NK-92 (cell line): ENCODE data around the gene ODF2.
"Not testable (repeated sequence)": the region's sequence is repeated elsewhere in the genome, so short reads cannot be mapped to it uniquely, and the experiment has no call there.

Source experiments
- DNase-seq: peaks from one replicate; lab custom pipeline; 2025; ENCODE audit not compliant: unreplicated experiment; lab: John Stamatoyannopoulos, UW

ODF2 gene

DNA sequence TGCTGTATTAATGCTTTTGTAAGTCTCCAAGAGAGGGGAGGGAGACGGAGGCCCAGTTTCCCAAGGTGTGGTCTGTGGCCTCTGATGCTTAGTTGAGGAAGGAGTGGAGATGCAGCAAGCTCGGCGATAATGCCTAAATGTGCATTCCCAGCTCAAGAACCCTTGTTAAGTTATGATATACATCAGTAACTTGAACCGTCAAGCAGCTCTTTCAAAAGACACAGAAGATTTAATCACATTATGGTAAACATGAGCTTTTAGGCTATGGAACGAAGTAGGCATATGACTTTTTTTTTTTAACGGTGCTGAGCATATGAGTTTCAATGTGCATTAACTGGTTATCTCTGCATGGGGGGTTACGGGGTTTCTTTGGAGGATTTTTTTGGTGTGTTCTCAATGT lies 26.4 kb downstream of the ODF2 start:
- no peak for DNase-seq

DNA sequence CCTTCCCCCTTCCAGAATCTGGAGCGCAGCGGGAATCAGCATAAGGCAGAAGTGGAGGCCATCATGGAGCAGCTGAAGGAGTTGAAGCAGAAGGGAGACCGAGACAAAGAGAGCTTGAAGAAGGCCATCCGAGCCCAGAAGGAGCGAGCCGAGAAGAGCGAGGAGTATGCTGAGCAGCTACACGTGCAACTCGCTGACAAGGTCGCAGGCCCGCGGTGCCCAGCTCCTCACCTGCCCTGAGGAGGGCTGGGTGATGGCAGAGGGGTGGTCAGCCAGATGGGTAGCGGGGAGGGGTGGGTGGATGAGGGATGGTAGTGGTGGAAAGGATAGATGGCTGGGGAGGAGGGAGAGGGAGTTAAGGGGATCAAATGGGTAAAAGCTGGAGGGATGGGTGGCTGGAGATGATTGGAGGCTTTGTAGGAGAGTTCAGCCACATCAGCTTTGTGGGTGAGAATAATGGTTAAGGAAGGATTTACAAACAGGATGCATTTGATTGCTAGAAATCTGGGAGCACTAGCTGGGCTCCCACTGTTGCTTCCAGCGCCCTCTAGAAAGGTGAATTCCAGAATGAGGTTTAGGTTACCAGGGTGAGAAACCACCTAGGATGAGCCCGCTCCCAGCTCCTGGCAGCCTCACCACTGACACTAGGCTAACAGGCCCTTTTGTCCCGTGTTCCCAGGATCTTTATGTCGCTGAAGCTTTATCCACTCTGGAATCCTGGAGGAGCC lies 29.0 kb downstream of the ODF2 start:
- no peak for DNase-seq

DNA sequence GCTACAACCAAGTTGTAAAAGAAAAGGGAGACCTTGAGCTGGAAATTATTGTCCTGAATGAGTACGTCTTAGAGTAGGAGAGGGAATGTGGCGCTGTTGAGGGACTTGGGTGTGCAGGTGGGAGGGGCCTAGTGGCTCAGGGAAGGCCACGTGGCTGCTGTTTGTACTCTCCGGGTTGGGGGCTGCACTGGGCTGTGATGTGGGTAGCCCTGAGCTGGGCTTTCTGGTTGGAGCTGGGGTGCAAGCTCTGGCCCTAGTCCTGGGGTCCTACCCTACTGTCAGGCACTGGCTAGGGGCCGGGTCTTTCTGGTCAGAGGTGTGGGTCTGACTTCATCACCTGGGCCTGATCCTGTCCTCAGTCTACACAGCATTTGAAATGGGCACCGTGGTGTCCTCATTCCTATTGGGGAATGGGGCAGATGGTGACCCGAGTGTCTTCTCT lies 29.6 kb downstream of the ODF2 start:
- DNase-seq: no peak

DNA sequence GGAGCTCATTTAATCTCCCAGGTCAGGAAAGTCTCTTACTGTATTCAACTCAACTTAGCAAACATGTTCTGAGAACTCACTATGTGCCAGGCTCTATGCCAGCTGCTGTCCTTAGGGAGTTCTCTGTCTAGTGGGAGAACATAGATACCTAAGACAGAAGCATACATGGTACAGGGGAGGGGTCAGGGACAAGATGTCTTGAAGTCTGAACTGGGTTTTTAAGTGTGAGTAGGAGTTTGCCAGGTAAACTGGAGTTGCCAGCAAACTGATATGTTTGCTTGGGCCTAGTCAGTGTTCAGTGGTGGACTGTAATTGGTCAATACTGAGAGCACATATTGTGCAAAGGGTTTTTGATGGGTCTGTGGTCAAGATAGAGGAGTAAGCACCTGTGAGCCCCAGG lies 30.4 kb downstream of the ODF2 start:
- no peak for DNase-seq

DNA sequence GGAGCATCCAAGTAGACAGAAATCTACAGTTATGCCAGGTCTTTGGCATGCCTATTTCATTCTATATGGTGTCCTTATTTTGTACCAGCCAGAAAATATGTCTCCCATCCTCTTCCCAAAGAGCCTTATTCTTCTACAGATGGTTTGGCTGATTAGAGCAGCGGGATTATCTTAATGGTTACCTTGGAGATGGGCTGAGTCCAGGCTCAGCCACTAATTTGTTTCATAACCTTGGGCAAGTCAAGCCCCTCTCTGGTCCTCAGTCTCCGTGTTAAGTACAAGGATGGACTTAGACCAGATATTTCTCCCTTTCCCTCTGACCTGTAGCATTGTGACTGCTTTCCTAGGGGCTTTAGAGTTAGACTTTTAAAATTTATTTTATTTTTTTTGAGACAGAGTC lies 37.6 kb downstream of the ODF2 start:
- no peak for DNase-seq

DNA sequence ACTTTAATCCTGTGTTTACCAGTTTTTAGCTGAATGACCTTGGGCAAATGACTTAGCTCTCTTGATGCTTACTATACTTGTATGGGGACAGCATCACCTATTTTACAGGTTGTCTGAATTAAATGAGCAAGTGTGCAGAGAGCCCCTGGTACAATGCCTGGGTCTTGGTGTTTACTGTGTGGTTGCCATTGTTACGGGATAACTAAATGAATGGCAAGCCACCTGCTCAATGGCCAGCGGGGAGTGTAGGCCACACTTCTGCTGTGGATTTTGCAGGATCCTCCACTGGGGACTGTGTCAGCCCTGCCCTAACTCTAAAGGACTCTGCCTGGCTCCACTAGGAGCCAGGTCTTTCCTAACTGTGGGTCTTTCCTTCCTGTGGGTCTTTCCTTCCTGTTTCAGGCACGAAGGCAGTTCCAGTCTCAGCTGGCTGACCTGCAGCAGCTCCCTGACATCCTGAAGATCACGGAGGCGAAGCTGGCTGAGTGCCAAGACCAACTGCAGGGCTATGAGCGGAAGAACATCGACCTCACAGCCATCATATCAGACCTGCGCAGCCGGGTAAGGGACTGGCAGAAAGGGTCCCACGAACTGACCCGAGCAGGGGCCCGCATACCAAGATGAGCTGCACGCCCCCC lies 38.4 kb downstream of the ODF2 start:
- DNase-seq: no peak

DNA sequence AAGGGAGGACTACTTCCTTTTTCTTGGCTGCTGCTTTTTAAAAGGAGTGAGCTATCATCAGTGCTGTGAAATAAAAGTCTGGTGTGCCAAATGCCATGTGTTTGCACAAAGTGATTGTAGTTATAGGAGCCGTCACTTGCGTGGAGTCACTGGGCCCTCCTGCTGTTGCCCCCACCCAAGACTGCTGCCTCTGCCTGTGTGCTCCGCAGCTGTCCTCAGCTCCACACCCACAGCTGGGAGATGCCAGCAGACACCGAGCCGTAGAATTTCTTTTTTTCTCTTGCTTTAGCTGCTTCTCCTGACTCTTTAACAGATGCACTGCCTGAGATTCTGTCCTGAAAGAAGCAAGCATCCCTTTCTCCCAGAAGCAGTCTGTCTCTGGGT lies 38.9 kb downstream of the ODF2 start:
- DNase-seq: no peak

DNA sequence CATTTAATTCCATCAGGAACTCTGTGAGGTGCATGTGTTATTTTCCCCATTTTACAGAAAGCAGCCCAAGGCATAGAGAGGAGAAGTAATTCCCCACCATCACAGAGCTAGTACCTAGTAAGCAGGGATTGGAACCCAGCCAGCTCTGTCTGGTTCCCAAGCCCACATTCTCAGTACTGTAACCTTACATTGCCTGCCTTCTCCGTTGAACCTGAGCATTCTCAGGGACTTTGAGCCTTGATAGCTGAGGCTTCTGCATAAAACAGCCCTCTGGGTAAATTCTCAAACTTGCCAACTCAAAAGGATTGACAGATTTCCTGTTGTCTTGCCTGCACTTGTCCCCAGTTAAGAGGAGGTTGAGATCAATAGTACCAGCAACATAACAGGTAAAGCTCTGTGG lies 39.5 kb downstream of the ODF2 start:
- DNase-seq: no peak

DNA sequence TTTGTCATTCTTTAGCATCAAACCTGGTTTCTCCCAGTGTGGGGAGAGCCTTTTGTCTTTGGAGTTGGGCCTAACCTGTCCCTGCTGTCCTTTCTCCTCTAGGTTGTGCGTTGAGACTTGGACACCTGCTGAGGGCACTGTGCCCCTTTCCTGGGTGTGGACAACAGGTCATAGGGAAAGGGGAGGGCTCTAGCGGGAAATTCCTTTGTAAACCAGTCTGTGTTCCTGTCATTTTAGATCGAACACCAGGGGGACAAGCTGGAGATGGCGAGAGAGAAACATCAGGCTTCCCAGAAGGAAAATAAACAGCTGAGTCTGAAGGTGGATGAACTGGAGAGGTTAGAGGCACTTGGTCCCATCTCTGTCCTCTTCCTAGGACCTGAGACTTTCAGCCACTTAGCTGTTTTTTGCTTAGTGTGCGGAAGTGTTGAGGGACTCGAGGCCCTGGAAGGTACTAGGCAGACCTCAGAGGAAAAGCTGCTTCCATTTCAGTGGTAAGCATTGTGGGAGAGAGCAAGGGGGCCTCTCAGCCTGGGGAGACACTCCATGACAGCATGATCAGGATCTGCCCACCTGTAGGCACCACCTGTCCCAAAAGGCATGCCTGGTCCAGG lies 40.1 kb downstream of the ODF2 start:
- no peak for DNase-seq

DNA sequence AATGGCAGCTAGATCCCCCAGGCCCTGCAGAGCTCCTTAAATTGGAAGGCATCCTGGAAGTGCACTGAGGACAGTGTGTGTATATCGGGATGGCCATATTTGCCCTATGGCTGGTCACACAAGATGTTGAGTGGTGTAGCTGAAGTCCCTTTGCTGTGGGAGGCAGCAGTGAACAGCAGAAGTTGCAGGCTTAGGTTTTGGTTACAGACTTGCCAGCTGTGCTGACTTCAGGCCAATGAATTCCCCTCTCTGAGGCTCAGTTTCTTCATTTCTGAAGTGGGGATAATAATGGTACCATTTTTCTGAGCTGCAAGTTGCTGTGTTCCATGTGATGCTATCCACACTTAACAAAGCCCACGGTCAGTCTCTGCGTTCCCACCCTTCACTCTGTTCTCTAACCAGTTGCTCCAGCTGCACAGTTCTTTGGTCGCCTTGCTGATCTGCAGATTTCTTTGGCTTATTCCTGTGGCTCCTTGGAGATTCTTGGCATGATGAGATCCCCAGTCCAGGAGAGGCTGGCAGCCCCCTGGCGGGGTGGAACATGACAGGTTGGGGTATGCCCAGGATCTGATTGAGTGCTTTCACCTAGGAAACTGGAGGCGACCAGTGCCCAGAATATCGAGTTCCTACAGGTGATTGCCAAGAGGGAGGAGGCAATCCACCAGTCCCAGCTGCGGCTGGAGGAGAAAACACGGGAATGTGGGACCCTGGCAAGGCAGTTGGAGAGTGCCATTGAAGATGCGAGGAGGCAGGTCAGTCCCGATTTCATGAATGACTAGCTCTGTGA lies 42.2 kb downstream of the ODF2 start:
- DNase-seq: no peak

DNA sequence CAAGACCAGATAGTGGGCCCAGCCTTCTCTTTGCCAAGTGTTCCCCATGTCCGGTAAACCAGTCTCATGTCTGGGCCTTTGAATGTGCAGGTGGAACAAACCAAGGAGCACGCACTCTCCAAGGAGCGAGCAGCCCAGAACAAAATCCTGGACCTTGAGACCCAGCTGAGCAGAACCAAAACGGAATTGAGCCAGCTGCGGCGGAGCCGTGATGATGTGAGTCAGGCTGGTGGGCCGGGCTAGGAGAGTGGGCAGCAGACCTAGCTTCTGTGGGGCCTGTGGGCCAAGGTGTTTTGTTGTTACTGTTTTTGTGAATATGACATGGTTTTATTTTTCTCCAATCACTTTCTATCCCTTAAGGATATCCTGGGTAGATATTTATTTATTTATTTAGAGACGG lies 43.1 kb downstream of the ODF2 start:
- DNase-seq: no peak

DNA sequence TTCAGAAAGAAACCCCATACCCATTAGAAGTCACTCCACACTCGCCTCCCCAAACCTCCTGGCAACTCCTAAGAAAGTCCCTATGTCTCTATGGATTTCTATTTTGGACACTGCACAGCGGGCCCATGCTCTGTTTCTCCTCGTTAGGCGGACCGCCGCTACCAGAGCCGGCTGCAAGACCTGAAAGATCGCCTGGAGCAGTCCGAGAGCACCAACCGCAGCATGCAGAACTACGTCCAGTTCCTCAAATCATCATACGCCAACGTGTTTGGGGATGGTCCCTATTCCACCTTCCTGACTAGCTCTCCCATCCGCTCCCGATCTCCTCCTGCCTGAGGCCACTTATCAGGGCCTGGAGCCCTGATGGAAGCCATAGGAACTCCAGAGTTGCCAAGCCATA lies 44.1 kb downstream of the ODF2 start:
- DNase-seq: no peak

DNA sequence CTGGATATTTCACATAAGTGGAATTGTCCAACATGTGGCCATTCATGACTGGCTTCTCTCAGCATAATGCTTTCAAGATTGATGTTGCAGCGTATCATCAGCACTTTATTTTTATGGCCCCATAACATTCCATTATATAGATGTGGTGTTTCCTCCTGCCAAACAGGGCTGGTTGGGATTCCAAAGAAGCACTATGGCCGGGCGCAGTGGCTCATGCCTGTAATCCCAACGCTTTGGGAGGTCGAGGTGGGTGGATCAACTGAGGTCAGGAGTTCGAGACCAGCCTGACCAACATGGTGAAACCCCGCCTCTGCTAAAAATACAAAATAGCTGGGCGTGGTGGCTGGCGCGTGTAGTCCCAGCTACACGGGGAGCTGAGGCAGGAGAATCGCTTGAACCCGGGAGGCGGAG lies 47.6 kb downstream of the ODF2 start:
- DNase-seq: not testable (repeated sequence)

DNA sequence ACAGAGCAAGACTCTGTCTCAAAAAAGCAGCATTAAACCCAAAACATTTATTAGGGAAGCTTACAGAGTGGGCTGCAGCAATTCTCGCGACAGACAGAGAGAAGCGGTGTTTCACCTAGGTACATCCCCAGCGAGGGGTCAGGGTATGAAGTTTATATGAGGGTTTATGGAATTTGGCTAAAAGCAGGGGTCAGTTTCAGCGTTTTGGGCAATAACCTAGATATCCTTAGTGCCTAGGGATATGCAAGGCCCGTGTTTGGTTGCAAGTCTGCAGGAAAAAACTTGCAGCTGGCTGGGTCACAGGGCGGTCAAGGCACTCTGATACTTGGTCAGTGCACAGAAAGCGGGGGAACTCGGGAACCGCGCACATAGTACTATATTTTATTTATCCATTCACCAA lies 48.1 kb downstream of the ODF2 start:
- no peak for DNase-seq

DNA sequence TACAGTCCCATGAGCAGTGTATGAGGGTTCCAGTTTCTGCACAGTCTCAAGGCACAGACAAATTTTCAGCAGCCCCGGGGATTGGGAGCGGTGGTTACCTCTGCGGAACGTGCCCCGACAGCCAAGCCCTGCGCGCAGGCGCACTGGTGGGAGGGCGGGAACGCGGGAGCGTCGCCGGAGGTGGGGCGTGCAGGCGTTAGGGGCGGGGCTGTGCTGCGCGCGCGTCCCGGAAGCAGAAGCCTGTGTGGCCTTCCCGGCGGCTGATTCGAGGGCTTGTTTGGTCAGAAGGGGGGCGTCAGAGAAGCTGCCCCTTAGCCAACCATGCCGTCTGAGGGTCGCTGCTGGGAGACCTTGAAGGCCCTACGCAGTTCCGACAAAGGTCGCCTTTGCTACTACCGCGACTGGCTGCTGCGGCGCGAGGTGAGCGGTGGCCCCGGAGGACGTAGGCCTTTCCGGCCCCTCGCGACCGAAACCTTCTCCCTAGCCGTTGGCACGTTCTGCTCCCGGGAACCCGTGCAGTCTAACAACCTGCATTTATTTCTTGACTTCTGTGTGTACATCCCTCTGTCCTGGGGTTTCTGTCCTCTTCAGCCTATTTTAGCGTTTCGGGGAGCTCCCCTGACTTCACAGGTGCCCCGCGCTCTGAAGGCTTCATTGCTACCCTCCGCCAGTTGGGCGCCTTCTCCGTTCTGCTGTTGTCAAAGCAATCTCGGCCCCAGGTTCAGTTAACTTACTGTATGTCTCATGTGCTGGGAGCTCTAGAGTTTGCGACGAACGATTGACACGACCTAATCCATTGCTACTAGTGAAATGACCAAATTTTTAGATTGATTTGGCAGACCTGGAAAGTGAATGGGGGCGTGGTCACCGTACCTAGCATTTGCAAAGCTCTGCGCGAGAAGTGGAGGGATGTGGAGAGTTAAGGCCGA lies 48.9 kb downstream of the ODF2 start, which contains the start of gene GLE1:
TSS of gene GLE1 (plus strand) at position 235 of the 929 bp plus-strand sequence. CDS start at position 322, 87 bp downstream.
- DNase-seq: peak; percentile 68

DNA sequence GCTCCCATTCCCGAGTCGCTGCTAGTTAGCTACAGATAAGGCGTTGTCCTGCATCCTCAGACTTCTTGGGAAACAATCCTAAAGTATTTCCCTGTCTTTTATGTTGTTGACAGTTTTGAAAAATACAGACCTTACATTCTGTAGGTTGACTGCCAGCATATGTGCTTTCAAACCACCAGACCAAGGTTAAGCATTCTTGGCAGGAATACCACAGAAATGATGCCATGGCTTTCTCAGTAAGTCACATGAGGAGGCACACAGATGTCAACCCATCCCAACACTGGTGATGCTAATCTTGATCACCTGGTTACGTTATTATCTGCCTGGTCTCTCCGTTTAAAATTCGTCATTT lies 49.6 kb downstream of the ODF2 start:
- DNase-seq: no peak

DNA sequence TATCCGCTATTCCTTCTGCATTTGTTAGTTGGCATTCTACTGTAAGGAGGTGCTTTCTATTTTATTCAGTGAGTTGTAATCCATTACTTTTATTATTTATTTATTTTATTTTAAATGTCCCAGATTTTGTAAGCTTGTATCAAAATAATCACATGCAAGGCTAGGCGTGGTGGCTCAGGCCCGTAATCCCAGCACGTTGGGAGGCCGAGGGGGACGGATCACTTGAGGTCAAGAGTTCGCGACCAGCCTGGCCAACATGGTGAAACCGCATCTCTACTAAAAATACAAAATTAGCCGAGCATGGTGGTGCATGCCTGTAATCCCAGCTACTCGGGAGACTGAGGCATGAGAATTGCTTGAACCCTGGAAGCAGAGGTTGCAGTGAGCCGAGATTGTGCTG lies 50.1 kb downstream of the ODF2 start:
- DNase-seq: not testable (repeated sequence)

DNA sequence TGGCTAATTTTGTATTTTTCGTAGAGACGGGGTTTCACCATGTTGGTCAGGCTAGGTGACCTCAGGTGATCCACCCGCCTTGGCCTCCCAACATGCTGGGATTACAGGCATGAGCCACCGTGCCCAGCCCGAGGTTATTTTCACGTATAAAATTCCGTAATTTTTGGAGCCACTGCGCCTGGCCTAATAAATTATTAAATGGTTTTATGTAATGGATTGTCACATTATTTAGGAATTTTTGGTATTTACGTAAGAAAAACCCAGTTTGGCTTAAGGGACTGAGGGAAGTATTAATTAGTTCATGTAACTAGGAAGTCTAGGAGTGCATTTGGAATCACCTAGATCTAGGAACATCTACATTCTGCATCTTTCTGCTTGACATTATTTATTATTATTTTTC lies 57.0 kb downstream of the ODF2 start:
- no peak for DNase-seq

DNA sequence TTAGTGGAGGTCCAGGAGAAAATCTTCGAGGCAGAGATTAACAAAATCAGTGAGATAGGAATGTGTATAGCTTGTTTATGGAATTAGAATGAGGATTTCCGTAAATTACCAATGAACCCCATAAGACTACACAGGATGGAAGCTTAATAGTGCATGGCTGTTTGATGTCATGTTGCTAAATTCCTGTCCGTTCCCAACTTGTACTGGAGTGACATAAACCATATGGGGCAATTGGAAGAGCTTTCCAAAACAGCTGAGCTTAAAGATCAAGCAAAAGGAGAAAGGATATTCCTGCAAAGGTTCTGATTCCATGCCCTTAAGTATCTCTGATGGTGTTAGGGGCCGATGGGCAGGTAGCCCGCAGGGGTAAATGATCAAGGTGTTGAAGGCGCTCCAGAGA lies 66.2 kb downstream of the ODF2 start:
- no peak for DNase-seq

DNA sequence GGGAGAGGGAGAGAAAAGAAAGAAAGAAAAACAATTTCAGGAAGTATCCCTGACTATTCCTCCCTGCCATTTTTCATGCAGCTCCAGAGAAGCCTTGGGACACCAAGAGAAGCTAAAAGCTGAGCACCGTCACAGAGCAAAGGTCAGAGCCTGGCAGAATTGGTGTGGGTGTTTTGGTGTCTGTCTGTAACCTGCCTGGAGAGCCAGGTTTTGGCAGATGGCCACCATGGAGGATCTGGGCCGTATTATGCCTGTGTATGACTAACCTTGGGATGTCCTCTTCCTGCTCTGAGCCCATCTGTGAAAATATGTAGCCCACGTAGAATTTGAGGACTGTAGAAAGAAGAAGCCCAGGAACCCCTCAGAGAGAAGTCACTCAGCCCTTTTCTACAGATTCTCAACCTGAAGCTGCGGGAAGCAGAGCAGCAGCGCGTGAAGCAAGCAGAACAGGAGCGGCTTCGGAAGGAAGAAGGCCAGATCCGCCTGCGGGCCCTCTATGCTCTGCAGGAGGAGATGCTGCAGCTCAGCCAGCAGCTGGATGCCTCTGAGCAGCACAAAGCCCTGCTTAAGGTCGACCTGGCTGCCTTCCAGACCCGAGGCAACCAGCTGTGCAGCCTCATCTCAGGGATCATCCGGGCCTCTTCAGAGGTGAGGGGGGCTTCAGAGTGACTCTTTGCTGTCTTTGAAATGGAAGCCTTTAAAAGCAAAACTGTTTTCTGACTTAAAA lies 67.6 kb downstream of the ODF2 start:
- no peak for DNase-seq
